Fibroblast of lung (primary cell): ENCODE data around the gene SLC25A20. TPM values are rescaled to one million over a fixed set of nuclear protein-coding genes. Genes with fewer than 3 reads are reported as not detected.

Source experiments
- DNase-seq, 2 donors: peaks; one replicate each; pipeline versions ENCODE4 v3.0.0 to v3.0.0-alpha.2; 2010; ENCODE audit warnings: low read depth in 2 of 2
- H2AFZ ChIP-seq: 2 replicates; pipeline ENCODE4 v1.5.1; 2012; ENCODE audit warnings: low read length, control low read depth, inconsistent platforms
- H3K27ac ChIP-seq: 2 replicates; pipeline ENCODE4 v1.5.1; 2011; ENCODE audit warnings: low read length, control low read depth; ENCODE audit not compliant: insufficient read depth
- H3K27me3 ChIP-seq: 2 replicates; pipeline ENCODE4 v1.5.1; 2011; ENCODE audit warnings: mild to moderate bottlenecking, low read length; ENCODE audit not compliant: control insufficient read depth, insufficient read depth
- H3K36me3 ChIP-seq: 2 replicates; pipeline ENCODE4 v1.5.1; 2011; ENCODE audit warnings: low read length; ENCODE audit not compliant: control insufficient read depth, insufficient read depth
- H3K4me1 ChIP-seq: 2 replicates; pipeline ENCODE4 v1.5.1; 2011; ENCODE audit warnings: low read length; ENCODE audit not compliant: control insufficient read depth, insufficient read depth; ENCODE audit errors: extremely low read depth
- H3K4me2 ChIP-seq: 2 replicates; pipeline ENCODE4 v1.5.1; 2011; ENCODE audit warnings: low read length, control low read depth; ENCODE audit not compliant: insufficient read depth; ENCODE audit errors: extremely low read depth
- H3K4me3 ChIP-seq, 4 experiments: fragments of 200-600 bp in 1 of 4; sonication (generic) in 1 of 4; replicated peaks in 1 of 4; 2 replicates each; pipeline ENCODE4 v1.5.1; 2011 to 2016; ENCODE audit warnings: low read length in 4 of 4, low read depth in 3 of 4, mild to moderate bottlenecking in 3 of 4, control low read depth in 2 of 4, inconsistent platforms in 1 of 4, mixed read lengths in 1 of 4; ENCODE audit not compliant: insufficient read depth in 1 of 4; ENCODE audit errors: control extremely low read depth in 1 of 4
- H3K79me2 ChIP-seq: 2 replicates; pipeline ENCODE4 v1.5.1; 2012; ENCODE audit warnings: mild to moderate bottlenecking, low read length, inconsistent platforms; ENCODE audit not compliant: control insufficient read depth, insufficient read depth
- H3K9ac ChIP-seq: 2 replicates; pipeline ENCODE4 v1.5.1; 2011; ENCODE audit warnings: mild to moderate bottlenecking, low read length, control low read depth; ENCODE audit not compliant: insufficient read depth
- H3K9me3 ChIP-seq: 2 replicates; pipeline ENCODE4 v1.5.1; 2012; ENCODE audit warnings: low read depth, low read length; ENCODE audit not compliant: control insufficient read depth, insufficient read depth
- H4K20me1 ChIP-seq: 2 replicates; pipeline ENCODE4 v1.5.1; 2011; ENCODE audit warnings: low read length; ENCODE audit not compliant: control insufficient read depth, insufficient read depth; ENCODE audit errors: extremely low read depth
- EZH2 ChIP-seq: IDR thresholded peaks from 2 replicates; pipeline ENCODE4 v1.5.1; 2012; ENCODE audit warnings: low read length, control low read depth, mild to moderate bottlenecking; ENCODE audit errors: missing control alignments
- polyA plus RNA-seq, 2 donors: library from polyadenylated mRNA; depleted of rRNA in 1 of 2; stranded (reverse) in 1 of 2; unstranded in 1 of 2; fragments of >200 nt; gene quantifications; 2 replicates each; pipeline ENCODE4 v1.2.1, GENCODE V29; 2011 to 2012; ENCODE audit warnings: missing spikeins in 1 of 2
- total RNA-seq: library from RNA; depleted of rRNA; stranded (reverse); fragments of >200 nt; gene quantifications from 2 replicates; pipeline ENCODE4 v1.2.1, GENCODE V29; 2014
- TF ChIP-seq, protein P1 (sequence below), 2 donors: IDR thresholded peaks in 1 of 2; conservative IDR thresholded peaks in 1 of 2; 1 replicate in 1 of 2; 2 replicates in 1 of 2; pipeline ENCODE4 v1.5.1; 2011 to 2012; ENCODE audit warnings: low read length in 2 of 2, control low read depth in 1 of 2, inconsistent platforms in 1 of 2, low read depth in 1 of 2, mild to moderate bottlenecking in 1 of 2

Gene SLC25A20
- total and polyA plus RNA-seq, 2 donors (not counting 1 experiment from before 2014, with no cell fraction given), result 25.1 to 40.3 TPM

DNA sequence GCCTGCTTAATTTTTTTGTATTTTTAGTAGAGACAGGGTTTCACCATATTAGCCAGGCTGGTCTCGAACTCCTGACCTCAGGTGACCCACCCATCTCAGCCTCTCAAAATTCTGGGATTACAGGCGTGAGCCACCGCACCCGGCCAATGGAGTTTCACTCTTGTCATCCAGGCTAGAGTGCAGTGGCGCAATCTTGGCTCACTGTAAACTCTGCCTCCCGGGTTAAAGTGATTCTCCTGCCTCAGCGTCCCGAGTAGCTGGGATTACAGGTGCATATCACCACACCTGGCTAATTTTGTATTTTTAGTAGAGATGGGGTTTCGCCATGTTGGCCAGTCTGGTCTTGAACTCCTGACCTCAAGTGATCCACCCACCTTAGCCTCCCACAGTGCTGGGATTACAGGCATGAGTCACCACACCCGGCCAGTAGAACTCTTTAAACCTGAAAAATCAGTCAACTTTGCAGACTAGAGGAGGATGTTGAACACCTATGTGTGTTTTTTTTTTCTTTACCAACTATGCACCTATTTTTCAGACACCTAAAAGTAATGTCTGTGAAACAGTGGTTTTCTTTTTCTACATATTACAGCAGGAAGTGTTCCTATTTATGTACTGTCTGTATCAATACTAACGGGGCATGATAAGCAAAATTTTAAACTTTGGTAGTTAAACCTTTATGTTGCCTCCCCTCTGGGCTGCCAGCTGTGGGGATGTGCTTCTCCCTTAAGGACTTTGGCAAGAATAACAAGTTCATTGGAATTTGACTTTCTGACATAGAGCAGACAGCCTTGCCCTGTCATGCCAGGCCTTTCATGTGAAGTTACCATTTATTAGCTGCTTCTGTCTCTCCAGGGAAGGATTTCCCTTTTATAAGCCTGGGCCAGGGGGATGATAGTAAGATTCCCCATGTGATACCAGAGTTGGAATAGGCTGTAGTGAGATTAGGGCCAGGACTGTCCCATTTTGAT lies 28.0 kb upstream of the SLC25A20 start:
- H3K79me2 ChIP-seq, result peaks cover 66% of the 10 kb centered on the region
- no peak for DNase-seq
- H3K27me3 ChIP-seq, result no peaks in the 10 kb centered on the region
- peaks cover 9% of the 10 kb centered on the region for H3K4me1 ChIP-seq
- no peak overlapping the region for H3K9ac ChIP-seq
- H4K20me1 ChIP-seq, result no peaks in the 10 kb centered on the region
- no peaks in the 10 kb centered on the region for H3K9me3 ChIP-seq
- no peak overlapping the region for H3K4me3 ChIP-seq
- peaks cover 4% of the 10 kb centered on the region for H3K36me3 ChIP-seq
- H3K27ac ChIP-seq, result no peak overlapping the region
- no peak for TF ChIP-seq EZH2
- TF ChIP-seq, protein P1, sequence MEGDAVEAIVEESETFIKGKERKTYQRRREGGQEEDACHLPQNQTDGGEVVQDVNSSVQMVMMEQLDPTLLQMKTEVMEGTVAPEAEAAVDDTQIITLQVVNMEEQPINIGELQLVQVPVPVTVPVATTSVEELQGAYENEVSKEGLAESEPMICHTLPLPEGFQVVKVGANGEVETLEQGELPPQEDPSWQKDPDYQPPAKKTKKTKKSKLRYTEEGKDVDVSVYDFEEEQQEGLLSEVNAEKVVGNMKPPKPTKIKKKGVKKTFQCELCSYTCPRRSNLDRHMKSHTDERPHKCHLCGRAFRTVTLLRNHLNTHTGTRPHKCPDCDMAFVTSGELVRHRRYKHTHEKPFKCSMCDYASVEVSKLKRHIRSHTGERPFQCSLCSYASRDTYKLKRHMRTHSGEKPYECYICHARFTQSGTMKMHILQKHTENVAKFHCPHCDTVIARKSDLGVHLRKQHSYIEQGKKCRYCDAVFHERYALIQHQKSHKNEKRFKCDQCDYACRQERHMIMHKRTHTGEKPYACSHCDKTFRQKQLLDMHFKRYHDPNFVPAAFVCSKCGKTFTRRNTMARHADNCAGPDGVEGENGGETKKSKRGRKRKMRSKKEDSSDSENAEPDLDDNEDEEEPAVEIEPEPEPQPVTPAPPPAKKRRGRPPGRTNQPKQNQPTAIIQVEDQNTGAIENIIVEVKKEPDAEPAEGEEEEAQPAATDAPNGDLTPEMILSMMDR (conservative IDR thresholded peaks at IDR 0.05 in 1 of 2, IDR thresholded peaks at IDR 0.05 in 1 of 2; ENCODE audit: low read depth in 1 of 2, low read length in 2 of 2), result no peak
- no peak overlapping the region for H2AFZ ChIP-seq
- no peak overlapping the region for H3K4me2 ChIP-seq

- Histone ChIP-seq H3K79me2 (peaks cover 39% of the 10 kb centered on the region), H3K27ac (peak overlapping the region; percentile 91)
- DNase-seq, result peak; percentile 30 to 52
Observed at GRCh38 chr3:48919215-48920138, 20.8 kb upstream of the SLC25A20 start.

More at GRCh38 chr3:48919215-48920138, 20.8 kb upstream of the SLC25A20 start:
- Histone ChIP-seq H2AFZ (no peak overlapping the region), H3K27me3 (no peaks in the 10 kb centered on the region), H3K4me1 (no peaks in the 10 kb centered on the region), H4K20me1 (no peaks in the 10 kb centered on the region), H3K36me3 (no peaks in the 10 kb centered on the region), H3K4me3 (peak overlapping the region; percentile 81 to 87 (median 84)), H3K4me2 (peak overlapping the region; percentile 98), H3K9me3 (no peaks in the 10 kb centered on the region), H3K9ac (peak overlapping the region; percentile 95)
- no peak for TF ChIP-seq EZH2
- TF ChIP-seq, protein P1 (conservative IDR thresholded peaks at IDR 0.05 in 1 of 2, IDR thresholded peaks at IDR 0.05 in 1 of 2; ENCODE audit: low read depth in 1 of 2, low read length in 2 of 2), result no peak
